Activated naive CD8-positive, alpha-beta T cell treated with anti-CD3 and anti-CD28 coated beads, Interleukin-2, amount 10 ng/mL, durations not matched to agents 7 days and 5 days (primary cell): ENCODE data around the gene FAM167B. TPM values are rescaled to one million over a fixed set of nuclear protein-coding genes. Genes with fewer than 3 reads are reported as not detected.
"Not testable (repeated sequence)": the region's sequence is repeated elsewhere in the genome, so short reads cannot be mapped to it uniquely, and the experiment has no call there.

Experiments
- ATAC-seq: fragments of 150-1000 bp; cut with Tn5 transposase; one replicate; pipeline ENCODE4 v1.10.0; 2021; ENCODE audit warnings: low read depth, moderate library complexity
- POLR2A ChIA-PET: fragments of 350-600 bp; sonication (Branson Sonifier 250); formaldehyde crosslinking; loops from one replicate; lab custom pipeline; 2021; ENCODE audit warnings: antibody characterized with exemption; lab: Charles Lee
- DNase-seq: peaks from one replicate; pipeline ENCODE4 v3.0.0; 2021
- H3K27ac Mint-ChIP-seq: one replicate; pipeline ENCODE4 v1.8.0; 2022; ENCODE audit warnings: mild to moderate bottlenecking, mixed read lengths
- H3K27me3 Mint-ChIP-seq: one replicate; pipeline ENCODE4 v1.8.0; 2022; ENCODE audit warnings: mild to moderate bottlenecking, moderate library complexity, mixed read lengths
- H3K36me3 Mint-ChIP-seq: one replicate; pipeline ENCODE4 v1.8.0; 2021; ENCODE audit warnings: mild to moderate bottlenecking, mixed read lengths
- H3K4me1 Mint-ChIP-seq: one replicate; pipeline ENCODE4 v1.8.0; 2021; ENCODE audit warnings: mixed read lengths
- H3K4me3 Mint-ChIP-seq: one replicate; pipeline ENCODE4 v1.8.0; 2022; ENCODE audit warnings: mild to moderate bottlenecking, moderate library complexity, mixed read lengths
- H3K9me3 Mint-ChIP-seq: one replicate; pipeline ENCODE4 v1.8.0; 2021; ENCODE audit warnings: mixed read lengths
- total RNA-seq, 2 experiments: library from RNA; stranded (reverse); gene quantifications; one replicate each; pipeline ENCODE4 v1.2.3, GENCODE V29; 2021

The FAM167B gene
- total RNA-seq, 2 experiments from 2014 or later: 0.88 to 1.1 TPM

- H3K36me3 Mint-ChIP-seq: peaks cover 60% of the 10 kb centered on the region
- H3K4me1 Mint-ChIP-seq: peaks cover 56% of the 10 kb centered on the region
- POLR2A ChIA-PET: interaction anchor here (0.5 to 2.4 kb wide), 11 partner anchors 9 to 516 kb away, joined by 3 to 14 read pairs (median 4); partner anchors contain the start of genes HDAC1 and LCK
Observed at GRCh38 chr1:32273391-32274208, 26.6 kb downstream of the FAM167B start.

GRCh38 chr1:32274646-32275340 lies 27.8 kb downstream of the FAM167B start:
- Mint-ChIP-seq H3K36me3 (peaks cover 71% of the 10 kb centered on the region), H3K9me3 (no peaks in the 10 kb centered on the region), H3K4me1 (peaks cover 52% of the 10 kb centered on the region), H3K27me3 (no peaks in the 10 kb centered on the region), H3K27ac (peak overlapping the region; percentile 91), H3K4me3 (peak overlapping the region; percentile 83)
- POLR2A ChIA-PET: interaction anchor here (0.8 to 2.4 kb wide), 10 partner anchors 12 to 61 kb away, joined by 3 to 14 read pairs (median 4); partner anchors contain the start of genes HDAC1, LCK and MARCKSL1
- DNase-seq (no peak), ATAC-seq (no peak)

More at GRCh38 chr1:32273391-32274208, 26.6 kb downstream of the FAM167B start:
- Mint-ChIP-seq H3K4me3 (peak overlapping the region; percentile 83), H3K27me3 (no peaks in the 10 kb centered on the region), H3K27ac (peak overlapping the region; percentile 91), H3K9me3 (no peaks in the 10 kb centered on the region)
- DNase-seq (peak; percentile 70), ATAC-seq (peak; percentile 80)

GRCh38 chr1:32275424-32275823 lies 28.4 kb downstream of the FAM167B start:
- no peaks in the 10 kb centered on the region for H3K9me3 Mint-ChIP-seq
- H3K36me3 Mint-ChIP-seq: peaks cover 72% of the 10 kb centered on the region
- H3K4me1 Mint-ChIP-seq: peaks cover 50% of the 10 kb centered on the region
- ATAC-seq (no peak), DNase-seq (no peak)
- no peaks in the 10 kb centered on the region for H3K27me3 Mint-ChIP-seq
- H3K27ac Mint-ChIP-seq: peak overlapping the region; percentile 91
- POLR2A ChIA-PET: interaction anchor here (0.8 to 2.4 kb wide), 5 partner anchors 16 to 61 kb away, joined by 3 to 14 read pairs (median 4); partner anchors contain the start of genes HDAC1 and MARCKSL1
- no peak overlapping the region for H3K4me3 Mint-ChIP-seq

GRCh38 chr1:32276032-32276782 lies 29.2 kb downstream of the FAM167B start:
- no peak for DNase-seq
- Mint-ChIP-seq H3K4me1 (peaks cover 47% of the 10 kb centered on the region), H3K27ac (no peak overlapping the region), H3K4me3 (no peak overlapping the region), H3K27me3 (no peaks in the 10 kb centered on the region), H3K9me3 (no peaks in the 10 kb centered on the region), H3K36me3 (peaks cover 72% of the 10 kb centered on the region)
- no peak for ATAC-seq
- POLR2A ChIA-PET: interaction anchor here (0.6 to 1.2 kb wide), 4 partner anchors 21 to 241 kb away, joined by 3 to 6 read pairs (median 4); partner anchors contain the start of gene BSDC1

- H3K27me3 Mint-ChIP-seq, H3K9me3 Mint-ChIP-seq, H3K4me1 Mint-ChIP-seq, DNase-seq, ATAC-seq, H3K4me3 Mint-ChIP-seq, H3K27ac Mint-ChIP-seq: not testable (repeated sequence)
- peaks cover 39% of the 10 kb centered on the region for H3K36me3 Mint-ChIP-seq
- POLR2A ChIA-PET: interaction anchor here (1.2 kb wide), 1 partner anchor 34 kb away, joined by 3 read pairs; the partner anchor contains the start of gene LCK
Observed at GRCh38 chr1:32284777-32285176, 37.8 kb downstream of the FAM167B start.

- POLR2A ChIA-PET: interaction anchor here (1.2 kb wide), 1 partner anchor 15 kb away, joined by 3 read pairs; no protein-coding TSS in a partner anchor
Observed at GRCh38 chr1:32285658-32286057, 38.6 kb downstream of the FAM167B start.

GRCh38 chr1:32286763-32287162 lies 39.7 kb downstream of the FAM167B start:
- POLR2A ChIA-PET: interaction anchor here (0.6 to 0.9 kb wide), 3 partner anchors 13 to 21 kb away, joined by 4 to 8 read pairs (median 5); no protein-coding TSS in a partner anchor
- ATAC-seq: no peak
- Mint-ChIP-seq H3K27ac (no peak overlapping the region), H3K9me3 (no peaks in the 10 kb centered on the region), H3K4me1 (peaks cover 13% of the 10 kb centered on the region), H3K36me3 (peaks cover 29% of the 10 kb centered on the region), H3K4me3 (no peak overlapping the region), H3K27me3 (no peaks in the 10 kb centered on the region)
- no peak for DNase-seq

More at GRCh38 chr1:32285658-32286057, 38.6 kb downstream of the FAM167B start:
- H3K36me3 Mint-ChIP-seq: peaks cover 34% of the 10 kb centered on the region
- ATAC-seq (peak; percentile 5), DNase-seq (no peak)
- no peak overlapping the region for H3K27ac Mint-ChIP-seq
- H3K4me3 Mint-ChIP-seq: no peak overlapping the region
- no peaks in the 10 kb centered on the region for H3K27me3 Mint-ChIP-seq
- H3K9me3 Mint-ChIP-seq: no peaks in the 10 kb centered on the region
- H3K4me1 Mint-ChIP-seq: peaks cover 7% of the 10 kb centered on the region

- POLR2A ChIA-PET: interaction anchor here (3.8 kb wide), 1 partner anchor 47 kb away, joined by 24 read pairs; the partner anchor contains the start of gene MARCKSL1
- no peak for ATAC-seq
- no peak overlapping the region for H3K27ac Mint-ChIP-seq
- H3K36me3 Mint-ChIP-seq: peaks cover 32% of the 10 kb centered on the region
- no peaks in the 10 kb centered on the region for H3K27me3 Mint-ChIP-seq
- peaks cover 19% of the 10 kb centered on the region for H3K4me1 Mint-ChIP-seq
- no peak for DNase-seq
- no peaks in the 10 kb centered on the region for H3K9me3 Mint-ChIP-seq
- no peak overlapping the region for H3K4me3 Mint-ChIP-seq
Observed at GRCh38 chr1:32289256-32289655, 42.2 kb downstream of the FAM167B start.

GRCh38 chr1:32291145-32291707 lies 44.2 kb downstream of the FAM167B start:
- H3K36me3 Mint-ChIP-seq: peaks cover 23% of the 10 kb centered on the region
- DNase-seq (no peak), ATAC-seq (no peak)
- POLR2A ChIA-PET: interaction anchor here (0.5 to 4.0 kb wide), 25 partner anchors 10 to 836 kb away, joined by 3 to 60 read pairs (median 4); partner anchors contain the start of genes BSDC1, EIF3I, LCK and MARCKSL1
- H3K4me3 Mint-ChIP-seq: peak overlapping the region; percentile 100
- peak overlapping the region; percentile 87 for H3K27ac Mint-ChIP-seq
- no peaks in the 10 kb centered on the region for H3K27me3 Mint-ChIP-seq
- H3K4me1 Mint-ChIP-seq: peaks cover 27% of the 10 kb centered on the region
- H3K9me3 Mint-ChIP-seq: no peaks in the 10 kb centered on the region

GRCh38 chr1:32291708-32292538 lies 44.9 kb downstream of the FAM167B start, which contains the start of gene HDAC1:
Gene HDAC1 (plus strand): TSS chr1:32292083. CDS start chr1:32292170, 87 bp downstream.
- ATAC-seq (peak; percentile 99), DNase-seq (peak; percentile 96)
- no peaks in the 10 kb centered on the region for H3K27me3 Mint-ChIP-seq
- peaks cover 22% of the 10 kb centered on the region for H3K36me3 Mint-ChIP-seq
- no peaks in the 10 kb centered on the region for H3K9me3 Mint-ChIP-seq
- peak within 1 kb of the TSS; percentile 100 for H3K4me3 Mint-ChIP-seq
- peaks cover 30% of the 10 kb centered on the region for H3K4me1 Mint-ChIP-seq
- peak within 1 kb of the TSS; percentile 87 for H3K27ac Mint-ChIP-seq
- POLR2A ChIA-PET: interaction anchor here (0.5 to 4.0 kb wide), 26 partner anchors 11 to 835 kb away, joined by 3 to 60 read pairs (median 4); partner anchors contain the start of genes BSDC1, EIF3I, LCK and MARCKSL1

- DNase-seq, H3K4me3 Mint-ChIP-seq, ATAC-seq, H3K27ac Mint-ChIP-seq, POLR2A ChIA-PET, H3K27me3 Mint-ChIP-seq, H3K9me3 Mint-ChIP-seq: not testable (repeated sequence)
- H3K36me3 Mint-ChIP-seq: peaks cover 29% of the 10 kb centered on the region
- H3K4me1 Mint-ChIP-seq: peaks cover 20% of the 10 kb centered on the region
Observed at GRCh38 chr1:32298211-32298610, 51.2 kb downstream of the FAM167B start.
